Measurements from ENCODE around the gene EMX1. TPM values are rescaled to one million over a fixed set of nuclear protein-coding genes. Genes with fewer than 3 reads are reported as not detected.

EMX1 gene
- total RNA-seq, 2 experiments from 2014 or later: not detected

DNA sequence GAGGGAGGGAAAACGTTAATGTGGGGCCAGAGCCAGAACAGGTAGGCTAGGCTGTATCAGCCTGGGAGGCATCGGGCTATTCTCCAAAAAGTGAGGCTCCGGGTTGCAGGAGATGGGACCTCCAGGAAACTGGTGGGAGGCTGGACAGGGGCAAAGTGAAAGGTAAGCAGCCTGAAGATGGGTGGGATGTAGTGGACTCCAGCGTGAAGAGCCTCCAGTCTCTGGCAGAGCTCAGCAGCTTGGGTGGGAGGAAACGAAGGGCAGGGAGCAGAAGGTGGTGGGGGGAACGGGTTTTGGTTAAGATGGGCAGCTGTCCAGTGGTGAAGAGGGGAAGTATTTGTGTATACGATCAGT, 3.1 kb upstream of the EMX1 start:
- ChIA-PET POLR2A (no interaction called here), CTCF (ENCODE audit: unreplicated experiment) (no interaction called here)
- Histone ChIP-seq H2AFZ (ENCODE audit: low read length) (no peak overlapping the region), H3K79me2 (ENCODE audit: insufficient read depth, low read depth, low read length) (no peaks in the 10 kb centered on the region), H3K36me3 (ENCODE audit: insufficient read depth, low read length) (no peaks in the 10 kb centered on the region), H4K20me1 (ENCODE audit: insufficient read depth, low read length) (no peaks in the 10 kb centered on the region), H3K9me2 (ENCODE audit: insufficient read depth, low read length) (no peaks in the 10 kb centered on the region), H3K4me1 (ENCODE audit: insufficient read depth, low read length, poor library complexity, severe bottlenecking) (peaks cover 5% of the 10 kb centered on the region), H3K4me3 (ENCODE audit: low read depth, low read length, poor library complexity, severe bottlenecking) (no peak overlapping the region), H3K4me2 (ENCODE audit: low read length) (no peak overlapping the region), H3K9me3 (ENCODE audit: low read length) (no peaks in the 10 kb centered on the region), H3K27ac (ENCODE audit: low read depth, low read length, poor library complexity, severe bottlenecking) (no peak overlapping the region)
- no peak for TF ChIP-seq EZH2phosphoT487 (IDR thresholded peaks at IDR 0.05; ENCODE audit: borderline replicate concordance, low read depth, low read length)
- TF ChIP-seq CTCF (conservative IDR thresholded peaks at IDR 0.05; ENCODE audit: low read length): no peak
- DNase-seq (ENCODE audit: low spot score): no peak
- no TSS peak for BruUV-seq (replicated peaks)
- intact Hi-C loops (cut with micrococcal nuclease; ENCODE audit: unreplicated experiment): no loop called here

- DNase-seq (ENCODE audit: low spot score): no peak
- no peak overlapping the region for H3K27ac ChIP-seq (ENCODE audit: low read depth, low read length, poor library complexity, severe bottlenecking)
- H3K9me2 ChIP-seq (ENCODE audit: insufficient read depth, low read length): no peaks in the 10 kb centered on the region
- H3K9me3 ChIP-seq (ENCODE audit: low read length): no peaks in the 10 kb centered on the region
- no TSS peak for BruUV-seq (replicated peaks)
- H3K4me3 ChIP-seq (ENCODE audit: low read depth, low read length, poor library complexity, severe bottlenecking): no peak overlapping the region
- no peak overlapping the region for H3K4me2 ChIP-seq (ENCODE audit: low read length)
- peaks cover 5% of the 10 kb centered on the region for H3K4me1 ChIP-seq (ENCODE audit: insufficient read depth, low read length, poor library complexity, severe bottlenecking)
- no peaks in the 10 kb centered on the region for H3K36me3 ChIP-seq (ENCODE audit: insufficient read depth, low read length)
- ChIA-PET CTCF (ENCODE audit: unreplicated experiment) (no interaction called here), POLR2A (no interaction called here)
- intact Hi-C loops (cut with micrococcal nuclease; ENCODE audit: unreplicated experiment): no loop called here
- H4K20me1 ChIP-seq (ENCODE audit: insufficient read depth, low read length): no peaks in the 10 kb centered on the region
- H2AFZ ChIP-seq (ENCODE audit: low read length): no peak overlapping the region
- no peaks in the 10 kb centered on the region for H3K79me2 ChIP-seq (ENCODE audit: insufficient read depth, low read depth, low read length)
- TF ChIP-seq EZH2phosphoT487 (IDR thresholded peaks at IDR 0.05; ENCODE audit: borderline replicate concordance, low read depth, low read length) (no peak), CTCF (conservative IDR thresholded peaks at IDR 0.05; ENCODE audit: low read length) (no peak)
These were observed 2.6 kb upstream of the EMX1 start for GRCh38 chr2:72914589-72915319.

DNA sequence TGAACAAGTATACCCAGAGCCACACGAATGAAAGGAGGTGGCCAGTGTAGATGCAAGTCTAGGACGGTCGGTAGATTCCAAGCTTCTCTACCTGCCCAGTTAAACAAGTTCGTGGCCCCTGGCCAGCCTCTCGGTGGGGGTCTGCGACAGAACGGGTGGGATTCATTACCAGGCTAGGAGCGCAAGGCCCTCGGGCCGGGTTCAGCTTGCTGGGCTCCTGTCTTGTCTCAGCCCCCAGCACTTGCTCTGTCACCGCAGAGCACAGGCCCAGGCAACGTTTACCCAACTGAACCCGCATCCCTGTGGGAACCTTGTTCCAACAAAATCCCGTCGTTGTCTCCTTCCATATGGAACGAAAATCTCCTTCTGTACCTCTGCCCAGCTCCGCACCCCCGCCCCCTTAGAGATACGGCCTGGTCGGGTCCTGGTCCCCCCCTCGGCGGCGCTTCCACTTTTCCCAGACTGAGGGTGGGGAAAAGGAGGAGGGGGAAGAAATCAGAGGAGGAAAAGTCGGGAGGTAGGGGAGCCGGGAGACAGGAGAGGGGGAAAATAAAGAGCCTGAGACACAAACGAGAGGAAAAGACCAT, 1.9 kb upstream of the EMX1 start:
- POLR2A ChIA-PET: no interaction called here
- no TSS peak for BruUV-seq (replicated peaks)
- no peak overlapping the region for H2AFZ ChIP-seq (ENCODE audit: low read length)

More for the DNA sequence above, 1.9 kb upstream of the EMX1 start:
- no peak for DNase-seq (ENCODE audit: low spot score)
- H3K27ac ChIP-seq (ENCODE audit: low read depth, low read length, poor library complexity, severe bottlenecking): no peak overlapping the region
- no peaks in the 10 kb centered on the region for H3K79me2 ChIP-seq (ENCODE audit: insufficient read depth, low read depth, low read length)
- intact Hi-C loops (cut with micrococcal nuclease; ENCODE audit: unreplicated experiment): no loop called here
- H3K9me3 ChIP-seq (ENCODE audit: low read length): no peaks in the 10 kb centered on the region
- TF ChIP-seq CTCF (conservative IDR thresholded peaks at IDR 0.05; ENCODE audit: low read length): no peak
- no peak for TF ChIP-seq EZH2phosphoT487 (IDR thresholded peaks at IDR 0.05; ENCODE audit: borderline replicate concordance, low read depth, low read length)
- H4K20me1 ChIP-seq (ENCODE audit: insufficient read depth, low read length): no peaks in the 10 kb centered on the region
- peak overlapping the region; percentile 50 for H3K4me2 ChIP-seq (ENCODE audit: low read length)
- H3K36me3 ChIP-seq (ENCODE audit: insufficient read depth, low read length): no peaks in the 10 kb centered on the region
- H3K4me1 ChIP-seq (ENCODE audit: insufficient read depth, low read length, poor library complexity, severe bottlenecking): peaks cover 5% of the 10 kb centered on the region
- CTCF ChIA-PET (ENCODE audit: unreplicated experiment): no interaction called here
- no peaks in the 10 kb centered on the region for H3K9me2 ChIP-seq (ENCODE audit: insufficient read depth, low read length)
- peak overlapping the region; percentile 30 for H3K4me3 ChIP-seq (ENCODE audit: low read depth, low read length, poor library complexity, severe bottlenecking)
